Type B pancreatic cell (in vitro differentiated cells): ENCODE results near the gene COL23A1. TPM values are rescaled to one million over a fixed set of nuclear protein-coding genes. Genes with fewer than 3 reads are reported as not detected.

ENCODE experiments used
- DNase-seq: peaks from one replicate; pipeline ENCODE4 v3.0.0; 2021; ENCODE audit warnings: mixed read lengths; ENCODE audit not compliant: unreplicated experiment; ENCODE audit errors: extremely low spot score
- H3K27ac Mint-ChIP-seq: 2 replicates; pipeline ENCODE4 v1.8.0; 2021; ENCODE audit warnings: mild to moderate bottlenecking, mixed read lengths
- H3K27me3 Mint-ChIP-seq: 2 replicates; pipeline ENCODE4 v1.8.0; 2021; ENCODE audit warnings: mixed read lengths
- H3K36me3 Mint-ChIP-seq: 2 replicates; pipeline ENCODE4 v1.8.0; 2021; ENCODE audit warnings: mixed read lengths
- H3K4me1 Mint-ChIP-seq: one replicate; pipeline ENCODE4 v1.8.0; 2021; ENCODE audit warnings: mixed read lengths; ENCODE audit not compliant: unreplicated experiment
- H3K4me3 Mint-ChIP-seq: 2 replicates; pipeline ENCODE4 v1.8.0; 2021; ENCODE audit warnings: mild to moderate bottlenecking, mixed read lengths
- H3K9me3 Mint-ChIP-seq: 2 replicates; pipeline ENCODE4 v1.8.0; 2021; ENCODE audit warnings: mixed read lengths
- CTCF ChIP-seq: fragments of 200-600 bp; sonication (generic); conservative IDR thresholded peaks from 2 replicates; pipeline ENCODE4 v1.5.0; 2021; ENCODE audit warnings: antibody characterized with exemption, mild to moderate bottlenecking
- total RNA-seq: library from RNA; stranded (reverse); gene quantifications from 2 replicates; pipeline ENCODE4 v1.2.1, GENCODE V29; 2021; ENCODE audit warnings: low replicate concordance

Gene COL23A1
- total RNA-seq, 1 donor from 2014 or later = 15.5 TPM

- peaks cover 18% of the 10 kb centered on the region for H3K27me3 Mint-ChIP-seq
- DNase-seq = no peak
- no peaks in the 10 kb centered on the region for H3K9me3 Mint-ChIP-seq
- no peak overlapping the region for H3K4me3 Mint-ChIP-seq
- peaks cover 31% of the 10 kb centered on the region for H3K4me1 Mint-ChIP-seq
- no peaks in the 10 kb centered on the region for H3K36me3 Mint-ChIP-seq
- no peak overlapping the region for H3K27ac Mint-ChIP-seq
- TF ChIP-seq CTCF = no peak
These were observed 225.9 kb downstream of the COL23A1 start for GRCh38 chr5:178364326-178364675.

GRCh38 chr5:178363501-178364325, 226.5 kb downstream of the COL23A1 start:
- Mint-ChIP-seq H3K36me3 (no peaks in the 10 kb centered on the region), H3K27me3 (peaks cover 18% of the 10 kb centered on the region), H3K4me3 (no peak overlapping the region), H3K9me3 (no peaks in the 10 kb centered on the region), H3K27ac (no peak overlapping the region), H3K4me1 (peaks cover 32% of the 10 kb centered on the region)
- no peak for TF ChIP-seq CTCF
- DNase-seq = no peak

GRCh38 chr5:178361657-178362445, 228.3 kb downstream of the COL23A1 start:
- Mint-ChIP-seq H3K27ac (no peak overlapping the region), H3K4me1 (peaks cover 36% of the 10 kb centered on the region), H3K36me3 (no peaks in the 10 kb centered on the region), H3K9me3 (no peaks in the 10 kb centered on the region), H3K27me3 (peaks cover 26% of the 10 kb centered on the region), H3K4me3 (no peak overlapping the region)
- DNase-seq = no peak
- TF ChIP-seq CTCF = no peak

GRCh38 chr5:178360926-178361235, 229.3 kb downstream of the COL23A1 start:
- H3K4me3 Mint-ChIP-seq = no peak overlapping the region
- H3K4me1 Mint-ChIP-seq = peaks cover 44% of the 10 kb centered on the region
- no peak for DNase-seq
- no peak for TF ChIP-seq CTCF
- H3K27me3 Mint-ChIP-seq = peaks cover 26% of the 10 kb centered on the region
- no peaks in the 10 kb centered on the region for H3K36me3 Mint-ChIP-seq
- H3K9me3 Mint-ChIP-seq = no peaks in the 10 kb centered on the region
- no peak overlapping the region for H3K27ac Mint-ChIP-seq

- Mint-ChIP-seq H3K4me1 (peaks cover 48% of the 10 kb centered on the region), H3K27me3 (peaks cover 26% of the 10 kb centered on the region), H3K27ac (no peak overlapping the region), H3K36me3 (no peaks in the 10 kb centered on the region), H3K9me3 (no peaks in the 10 kb centered on the region), H3K4me3 (no peak overlapping the region)
- TF ChIP-seq CTCF = no peak
- DNase-seq = no peak
These were observed 229.8 kb downstream of the COL23A1 start for GRCh38 chr5:178360222-178360925.
